Measurements from ENCODE around the gene DAZAP1.

DAZAP1 gene

DNA sequence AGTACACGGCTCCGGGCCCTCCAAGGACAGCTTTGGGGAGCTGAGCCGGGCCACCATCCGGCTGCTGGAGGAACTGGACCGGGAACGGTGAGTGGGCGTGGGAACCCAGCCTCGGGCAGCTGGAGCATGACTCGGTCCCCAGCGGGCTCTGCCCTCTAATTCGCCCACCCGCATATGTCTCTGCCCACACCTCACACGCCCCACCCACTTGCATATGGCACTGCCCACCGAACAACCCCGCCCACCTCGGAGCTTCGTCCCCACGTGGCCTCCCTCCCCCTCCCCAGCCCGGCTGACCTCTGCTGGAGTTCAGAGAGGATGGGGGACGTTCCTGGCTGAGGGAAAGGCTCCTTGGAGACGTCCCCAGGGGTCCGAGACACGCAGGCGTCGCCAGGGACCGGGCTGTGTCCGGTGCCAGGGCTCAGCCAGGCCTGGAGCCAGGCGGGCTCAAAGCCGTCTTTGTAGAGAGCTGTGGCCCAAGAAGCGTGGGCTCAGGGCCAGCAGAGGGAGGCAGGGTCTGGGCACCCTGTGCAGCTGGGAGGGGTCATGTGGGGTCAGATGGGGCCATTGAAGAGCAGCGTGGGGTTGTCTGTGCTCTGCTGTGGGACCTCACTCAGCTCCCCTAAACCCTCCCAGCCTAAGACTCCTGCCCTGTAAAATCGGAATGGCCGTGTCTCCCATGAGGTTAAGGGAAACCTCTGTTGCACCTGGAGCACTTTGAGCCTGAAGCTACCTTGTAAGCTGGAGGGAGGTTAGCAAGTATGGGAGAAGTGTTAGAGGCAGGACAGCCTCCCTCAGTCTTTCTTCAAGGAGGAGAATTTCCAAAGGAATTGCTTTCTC lies 46.4 kb downstream of the DAZAP1 start:
- peak overlapping the region; percentile 93 for H3K27ac ChIP-seq
- no peak for TF ChIP-seq ZFX (IDR thresholded peaks at IDR 0.05; ENCODE audit: borderline replicate concordance)
- TF ChIP-seq, protein P1, sequence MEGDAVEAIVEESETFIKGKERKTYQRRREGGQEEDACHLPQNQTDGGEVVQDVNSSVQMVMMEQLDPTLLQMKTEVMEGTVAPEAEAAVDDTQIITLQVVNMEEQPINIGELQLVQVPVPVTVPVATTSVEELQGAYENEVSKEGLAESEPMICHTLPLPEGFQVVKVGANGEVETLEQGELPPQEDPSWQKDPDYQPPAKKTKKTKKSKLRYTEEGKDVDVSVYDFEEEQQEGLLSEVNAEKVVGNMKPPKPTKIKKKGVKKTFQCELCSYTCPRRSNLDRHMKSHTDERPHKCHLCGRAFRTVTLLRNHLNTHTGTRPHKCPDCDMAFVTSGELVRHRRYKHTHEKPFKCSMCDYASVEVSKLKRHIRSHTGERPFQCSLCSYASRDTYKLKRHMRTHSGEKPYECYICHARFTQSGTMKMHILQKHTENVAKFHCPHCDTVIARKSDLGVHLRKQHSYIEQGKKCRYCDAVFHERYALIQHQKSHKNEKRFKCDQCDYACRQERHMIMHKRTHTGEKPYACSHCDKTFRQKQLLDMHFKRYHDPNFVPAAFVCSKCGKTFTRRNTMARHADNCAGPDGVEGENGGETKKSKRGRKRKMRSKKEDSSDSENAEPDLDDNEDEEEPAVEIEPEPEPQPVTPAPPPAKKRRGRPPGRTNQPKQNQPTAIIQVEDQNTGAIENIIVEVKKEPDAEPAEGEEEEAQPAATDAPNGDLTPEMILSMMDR (IDR thresholded peaks at IDR 0.05) = peak; percentile 41; the same call in 1 of the 2 replicates

DNA sequence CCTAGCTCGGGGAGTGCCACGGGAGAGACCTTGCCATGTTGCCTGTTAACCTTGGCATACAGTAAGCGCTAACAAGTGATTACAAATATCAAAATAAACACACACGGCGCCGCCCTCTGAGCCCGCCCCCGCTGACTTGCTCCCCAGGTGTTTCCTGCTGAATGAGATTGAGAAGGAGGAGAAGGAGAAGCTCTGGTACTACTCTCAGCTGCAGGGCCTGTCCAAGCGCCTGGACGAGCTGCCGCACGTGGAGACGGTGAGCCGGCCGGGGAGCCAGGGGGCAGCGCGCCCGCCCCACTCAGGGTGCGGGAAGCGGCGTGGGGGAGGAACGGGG lies 47.6 kb downstream of the DAZAP1 start:
- H3K27ac ChIP-seq = peak overlapping the region; percentile 93

DNA sequence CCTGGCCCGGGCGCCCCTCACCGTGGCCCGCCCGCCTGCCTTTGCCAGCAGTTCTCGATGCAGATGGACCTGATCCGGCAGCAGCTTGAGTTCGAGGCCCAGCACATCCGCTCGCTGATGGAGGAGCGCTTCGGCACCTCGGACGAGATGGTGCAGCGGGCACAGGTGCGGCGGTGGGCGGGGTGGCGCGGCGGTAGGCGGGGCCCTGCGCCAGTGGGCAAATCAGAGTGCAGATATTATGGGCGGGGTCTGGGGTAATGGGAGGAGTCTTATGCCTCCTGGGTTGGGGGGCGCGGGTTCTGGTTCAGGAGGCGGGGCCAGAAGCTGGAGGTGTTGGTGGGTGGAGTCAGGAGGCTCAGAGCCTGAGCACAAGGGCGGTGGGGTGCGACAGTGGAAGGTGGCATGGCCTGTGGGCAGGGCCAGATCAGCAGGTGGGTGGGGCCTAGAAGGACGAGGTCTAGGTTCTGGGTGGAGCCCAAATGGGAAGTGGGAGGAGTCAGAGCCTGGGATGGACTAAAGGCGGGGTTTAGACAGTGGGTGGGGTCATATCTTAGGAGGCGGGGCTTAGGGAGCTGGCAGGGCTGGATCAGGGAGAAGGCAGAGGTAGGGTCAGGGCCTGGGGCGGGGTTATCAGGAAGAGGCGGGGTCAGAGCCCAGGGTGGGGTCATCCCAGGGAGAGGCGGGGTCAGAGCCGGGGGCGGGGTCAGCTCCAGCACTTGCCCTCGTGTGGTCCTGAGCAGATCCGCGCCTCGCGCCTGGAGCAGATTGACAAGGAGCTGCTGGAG lies 48.1 kb downstream of the DAZAP1 start:
- peak overlapping the region; percentile 93 for H3K27ac ChIP-seq
- no peak for TF ChIP-seq ZFX (IDR thresholded peaks at IDR 0.05; ENCODE audit: borderline replicate concordance)
- TF ChIP-seq, protein P1 (IDR thresholded peaks at IDR 0.05) = no peak

More for the DNA sequence above, 47.6 kb downstream of the DAZAP1 start:
- TF ChIP-seq, protein P1 (IDR thresholded peaks at IDR 0.05) = no peak
- no peak for TF ChIP-seq ZFX (IDR thresholded peaks at IDR 0.05; ENCODE audit: borderline replicate concordance)

DNA sequence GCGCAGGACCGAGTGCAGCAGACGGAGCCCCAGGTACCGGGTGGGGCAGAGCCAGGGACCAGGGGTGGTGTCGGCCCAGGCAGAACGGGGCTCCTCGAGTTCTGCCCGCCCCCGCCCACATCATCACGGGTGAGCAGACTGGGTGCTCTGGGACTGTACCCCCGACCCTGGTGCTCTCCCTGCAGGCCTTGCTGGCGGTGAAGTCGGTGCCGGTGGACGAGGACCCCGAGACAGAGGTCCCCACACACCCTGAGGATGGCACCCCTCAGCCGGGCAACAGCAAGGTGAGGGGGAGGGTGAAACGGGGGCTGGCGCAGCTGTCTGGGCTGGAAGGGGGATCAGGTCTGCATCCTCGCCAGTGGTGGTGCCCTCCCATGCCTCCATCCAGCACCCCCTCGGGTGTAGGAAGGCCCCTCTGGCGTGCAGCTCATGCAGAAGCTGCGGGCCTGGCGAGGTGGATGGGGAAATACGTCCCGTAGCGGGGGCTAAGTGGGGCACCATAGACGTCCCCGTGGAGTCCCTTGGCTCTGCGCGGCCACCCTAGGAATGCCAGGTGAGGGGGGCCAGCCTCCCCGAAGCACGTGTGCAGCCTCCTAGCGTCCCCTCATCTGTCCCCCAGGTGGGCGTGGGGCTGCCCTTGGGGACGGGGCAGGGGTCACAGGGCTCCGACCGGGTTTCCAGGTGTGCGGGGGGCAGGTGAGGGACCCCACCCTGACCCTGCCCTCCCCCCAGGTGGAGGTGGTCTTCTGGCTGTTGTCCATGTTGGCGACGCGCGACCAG lies 48.9 kb downstream of the DAZAP1 start:
- no peak for TF ChIP-seq ZFX (IDR thresholded peaks at IDR 0.05; ENCODE audit: borderline replicate concordance)
- H3K27ac ChIP-seq = peak overlapping the region; percentile 34; the same call in 1 of the 2 replicates

DNA sequence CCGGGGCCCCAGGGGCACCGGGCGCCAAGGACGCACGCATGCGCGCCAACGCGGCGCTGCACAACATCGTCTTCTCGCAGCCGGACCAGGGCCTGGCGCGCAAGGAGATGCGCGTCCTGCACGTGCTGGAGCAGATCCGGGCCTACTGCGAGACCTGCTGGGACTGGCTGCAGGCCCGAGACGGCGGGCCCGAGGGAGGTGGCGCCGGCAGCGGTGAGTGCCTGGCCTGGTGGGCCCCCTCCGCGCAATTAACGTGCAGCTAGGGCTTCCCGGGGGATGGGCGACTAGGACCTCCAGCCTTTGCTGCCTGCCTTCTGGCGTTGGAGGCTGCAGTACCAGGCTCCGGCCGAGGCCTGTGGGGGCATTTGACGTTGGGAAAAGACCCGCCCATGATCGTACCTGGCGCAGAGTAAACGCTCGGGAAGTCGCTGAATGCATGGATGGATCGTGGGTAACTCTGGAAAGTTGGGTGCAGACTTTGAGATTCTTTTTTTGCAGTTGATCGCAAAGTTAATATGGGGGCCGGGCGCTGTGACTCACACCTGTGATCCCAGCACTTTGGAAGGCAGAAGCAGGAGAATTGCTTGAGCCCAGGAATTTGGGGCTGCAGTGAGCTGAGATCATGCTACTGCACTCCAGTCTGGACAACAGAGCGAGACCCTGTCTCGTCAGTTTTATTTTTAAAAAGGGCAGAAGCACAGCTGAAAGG lies 49.8 kb downstream of the DAZAP1 start:
- TF ChIP-seq, protein P1 (IDR thresholded peaks at IDR 0.05) = no peak
- no peak for TF ChIP-seq ZFX (IDR thresholded peaks at IDR 0.05; ENCODE audit: borderline replicate concordance)
- H3K27ac ChIP-seq = no peak overlapping the region

DNA sequence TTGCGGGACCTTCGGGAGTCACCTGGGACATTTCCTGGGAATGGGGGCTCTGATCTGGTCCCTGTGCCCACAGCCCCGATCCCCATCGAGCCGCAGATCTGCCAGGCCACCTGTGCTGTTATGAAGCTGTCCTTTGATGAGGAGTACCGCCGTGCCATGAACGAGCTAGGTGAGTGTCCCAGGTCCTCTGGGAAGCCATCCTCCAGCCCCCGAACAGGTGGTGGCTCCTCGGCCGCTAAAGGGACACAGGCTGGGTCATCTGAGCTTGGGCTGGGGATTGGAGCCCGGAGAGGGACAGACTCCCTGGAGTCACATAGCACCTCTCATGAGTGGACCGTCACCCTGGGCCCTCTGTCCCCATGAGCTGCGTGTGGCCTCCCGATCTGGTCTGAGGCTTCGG lies 50.5 kb downstream of the DAZAP1 start:
- TF ChIP-seq, protein P1 (IDR thresholded peaks at IDR 0.05) = no peak
- TF ChIP-seq ZFX (IDR thresholded peaks at IDR 0.05; ENCODE audit: borderline replicate concordance) = no peak
- H3K27ac ChIP-seq = 0 out of 2 replicates have a peak overlapping the region, but pooled peaks have one; percentile 3

DNA sequence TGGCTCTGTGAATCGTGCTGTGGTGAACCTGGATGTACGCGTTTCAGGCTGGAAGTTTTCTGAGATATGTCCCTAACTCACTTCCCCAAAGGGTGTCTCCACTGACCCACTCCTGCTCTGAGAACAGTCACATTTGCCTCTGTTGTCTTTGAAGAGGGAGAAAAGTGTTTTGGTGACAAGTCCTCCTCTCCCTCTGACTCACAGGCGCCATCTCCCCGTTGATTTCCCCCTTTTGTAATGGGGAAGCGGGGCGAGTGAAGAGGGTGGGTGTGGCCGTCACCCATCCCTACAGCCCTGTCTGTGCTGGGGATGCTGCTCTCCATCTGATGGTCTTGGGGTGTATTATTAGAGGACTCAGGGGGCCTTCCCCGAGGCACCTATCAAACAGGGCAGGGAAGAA lies 52.1 kb downstream of the DAZAP1 start:
- no peak overlapping the region for H3K27ac ChIP-seq
- no peak for TF ChIP-seq ZFX (IDR thresholded peaks at IDR 0.05; ENCODE audit: borderline replicate concordance)
- TF ChIP-seq, protein P1 (IDR thresholded peaks at IDR 0.05) = no peak

Data from 22Rv1 (cell line).